SU-DHL-6 (cell line): ENCODE measurements around the gene ZNF496.

Experiments used
- H2AFZ ChIP-seq: fragments of 200-600 bp; sonication (generic); 2 replicates; pipeline ENCODE4 v1.6.1; 2014; ENCODE audit warnings: low read depth, mild to moderate bottlenecking, moderate library complexity, mixed read lengths, antibody characterized with exemption, low read length; ENCODE audit not compliant: severe bottlenecking
- H3F3A ChIP-seq: fragments of 200-600 bp; shearing (Covaris generic); 2 replicates; pipeline ENCODE4 v1.6.0; 2016; ENCODE audit warnings: antibody characterized with exemption, mild to moderate bottlenecking; ENCODE audit not compliant: insufficient read depth
- H3K27ac ChIP-seq: fragments of 200-600 bp; sonication (generic); 2 replicates; pipeline ENCODE4 v1.5.1; 2016; ENCODE audit warnings: low read depth, mild to moderate bottlenecking, low read length, moderate library complexity, mixed read lengths
- H3K27me3 ChIP-seq: fragments of 200-600 bp; sonication (generic), shearing (Covaris generic); 2 replicates; pipeline ENCODE4 v1.6.0; 2014; ENCODE audit warnings: mild to moderate bottlenecking, low read length
- H3K36me3 ChIP-seq: fragments of 200-600 bp; sonication (generic); 2 replicates; pipeline ENCODE4 v1.6.1; 2014; ENCODE audit warnings: mild to moderate bottlenecking, low read length, mixed read lengths
- H3K4me2 ChIP-seq: fragments of 300-600, 200-600 bp; shearing (Covaris generic), sonication (generic); 2 replicates; pipeline ENCODE4 v1.6.0; 2014; ENCODE audit warnings: low read length, low read depth, mild to moderate bottlenecking; ENCODE audit not compliant: poor library complexity, severe bottlenecking
- H3K4me3 ChIP-seq: fragments of 200-600 bp; sonication (generic); 2 replicates; pipeline ENCODE4 v1.5.1; 2014; ENCODE audit warnings: antibody characterized with exemption, low read length, mild to moderate bottlenecking, mixed read lengths; ENCODE audit not compliant: insufficient read depth, poor library complexity, severe bottlenecking
- H3K79me2 ChIP-seq: fragments of 200-600 bp; sonication (generic); 2 replicates; pipeline ENCODE4 v1.6.1; 2014; ENCODE audit warnings: mild to moderate bottlenecking, low read length, moderate library complexity; ENCODE audit not compliant: insufficient read depth
- H3K9ac ChIP-seq: fragments of 200-600 bp; sonication (generic); 2 replicates; pipeline ENCODE4 v1.7.0; 2014; ENCODE audit warnings: mild to moderate bottlenecking, low read length
- H3K9me2 ChIP-seq: fragments of 200-600 bp; sonication (generic); replicated peaks from 2 replicates; pipeline ENCODE4 v1.6.1; 2014; ENCODE audit warnings: low read length; ENCODE audit not compliant: insufficient read depth
- H3K9me3 ChIP-seq: fragments of 200-600 bp; sonication (generic); 2 replicates; pipeline ENCODE4 v1.6.1; 2014; ENCODE audit warnings: low read length, mixed read lengths; ENCODE audit not compliant: insufficient read depth
- H4K20me1 ChIP-seq: fragments of 200-600 bp; sonication (generic); 2 replicates; pipeline ENCODE4 v1.6.1; 2014; ENCODE audit warnings: low read depth, mild to moderate bottlenecking, antibody characterized with exemption, low read length, moderate library complexity, mixed read lengths
- EZH2phosphoT487 ChIP-seq: fragments of 200-600 bp; sonication (generic), shearing (Covaris generic); conservative IDR thresholded peaks from 2 replicates; pipeline ENCODE4 v1.6.1; 2018; ENCODE audit warnings: mild to moderate bottlenecking, antibody characterized with exemption, low read length, moderate library complexity, mixed read lengths
- TF ChIP-seq, protein P1 (sequence below): fragments of 200-600 bp; sonication (generic); IDR thresholded peaks from one replicate; pipeline ENCODE4 v1.5.1; 2017; ENCODE audit warnings: antibody characterized with exemption, mild to moderate bottlenecking, low read length, moderate library complexity; ENCODE audit not compliant: insufficient read depth, poor library complexity, severe bottlenecking

ZNF496 gene

DNA sequence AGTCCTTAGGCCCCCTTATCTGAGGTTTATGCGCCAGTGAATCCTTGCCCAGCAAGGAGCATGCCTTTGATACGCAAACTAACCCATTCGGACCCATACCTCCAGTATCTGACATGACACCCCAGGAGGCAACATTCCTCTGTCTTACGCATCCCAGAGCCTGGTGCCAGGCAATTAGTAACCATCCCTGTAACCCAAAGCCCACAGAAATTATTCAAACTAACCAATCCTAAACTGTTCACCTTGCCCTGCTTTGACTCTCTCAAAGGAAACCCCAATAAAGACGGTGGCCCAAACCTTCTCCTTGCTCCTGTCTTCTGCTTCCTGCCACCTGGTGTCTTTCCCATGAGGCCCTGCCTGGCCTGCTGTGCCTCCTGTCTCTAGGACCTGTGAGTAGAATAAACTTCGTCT is 36.4 kb downstream of the ZNF496 start:
- Histone ChIP-seq H3K9me3 (no peaks in the 10 kb centered on the region), H3K27me3 (no peaks in the 10 kb centered on the region), H3K4me3 (no peak overlapping the region), H3K9ac (no peak overlapping the region), H3F3A (no peaks in the 10 kb centered on the region), H3K4me2 (no peak overlapping the region), H4K20me1 (no peaks in the 10 kb centered on the region), H3K27ac (no peak overlapping the region), H2AFZ (no peak overlapping the region), H3K9me2 (no peaks in the 10 kb centered on the region), H3K79me2 (no peaks in the 10 kb centered on the region), H3K36me3 (no peaks in the 10 kb centered on the region)
- TF ChIP-seq, protein P1, sequence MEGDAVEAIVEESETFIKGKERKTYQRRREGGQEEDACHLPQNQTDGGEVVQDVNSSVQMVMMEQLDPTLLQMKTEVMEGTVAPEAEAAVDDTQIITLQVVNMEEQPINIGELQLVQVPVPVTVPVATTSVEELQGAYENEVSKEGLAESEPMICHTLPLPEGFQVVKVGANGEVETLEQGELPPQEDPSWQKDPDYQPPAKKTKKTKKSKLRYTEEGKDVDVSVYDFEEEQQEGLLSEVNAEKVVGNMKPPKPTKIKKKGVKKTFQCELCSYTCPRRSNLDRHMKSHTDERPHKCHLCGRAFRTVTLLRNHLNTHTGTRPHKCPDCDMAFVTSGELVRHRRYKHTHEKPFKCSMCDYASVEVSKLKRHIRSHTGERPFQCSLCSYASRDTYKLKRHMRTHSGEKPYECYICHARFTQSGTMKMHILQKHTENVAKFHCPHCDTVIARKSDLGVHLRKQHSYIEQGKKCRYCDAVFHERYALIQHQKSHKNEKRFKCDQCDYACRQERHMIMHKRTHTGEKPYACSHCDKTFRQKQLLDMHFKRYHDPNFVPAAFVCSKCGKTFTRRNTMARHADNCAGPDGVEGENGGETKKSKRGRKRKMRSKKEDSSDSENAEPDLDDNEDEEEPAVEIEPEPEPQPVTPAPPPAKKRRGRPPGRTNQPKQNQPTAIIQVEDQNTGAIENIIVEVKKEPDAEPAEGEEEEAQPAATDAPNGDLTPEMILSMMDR: no peak
- no peak for TF ChIP-seq EZH2phosphoT487

DNA sequence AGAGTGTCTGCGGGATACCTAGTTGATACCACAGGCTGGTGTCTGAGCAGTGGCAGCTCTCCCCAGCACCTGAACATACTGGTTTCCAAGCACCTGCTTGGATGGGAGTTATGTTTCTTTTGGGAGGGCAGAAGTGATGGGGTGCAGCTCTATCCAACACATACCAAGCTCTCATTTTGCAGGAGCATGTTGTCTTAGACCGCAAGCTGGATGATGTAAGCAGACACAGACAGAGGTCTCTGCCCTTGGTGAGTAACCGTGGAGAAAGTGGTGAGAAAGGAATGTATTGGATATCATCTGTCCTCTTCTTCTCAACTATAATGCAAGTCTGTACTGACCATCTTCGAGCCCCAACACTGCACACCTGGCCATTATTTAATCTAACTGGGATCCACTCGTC is 37.4 kb downstream of the ZNF496 start:
- Histone ChIP-seq H3F3A (no peaks in the 10 kb centered on the region), H2AFZ (no peak overlapping the region), H3K27ac (no peak overlapping the region), H3K79me2 (no peaks in the 10 kb centered on the region), H3K9me2 (no peaks in the 10 kb centered on the region), H4K20me1 (no peaks in the 10 kb centered on the region), H3K9ac (no peak overlapping the region), H3K4me2 (no peak overlapping the region), H3K27me3 (no peaks in the 10 kb centered on the region), H3K4me3 (no peak overlapping the region), H3K36me3 (no peaks in the 10 kb centered on the region), H3K9me3 (no peaks in the 10 kb centered on the region)
- TF ChIP-seq, protein P1: no peak
- no peak for TF ChIP-seq EZH2phosphoT487

DNA sequence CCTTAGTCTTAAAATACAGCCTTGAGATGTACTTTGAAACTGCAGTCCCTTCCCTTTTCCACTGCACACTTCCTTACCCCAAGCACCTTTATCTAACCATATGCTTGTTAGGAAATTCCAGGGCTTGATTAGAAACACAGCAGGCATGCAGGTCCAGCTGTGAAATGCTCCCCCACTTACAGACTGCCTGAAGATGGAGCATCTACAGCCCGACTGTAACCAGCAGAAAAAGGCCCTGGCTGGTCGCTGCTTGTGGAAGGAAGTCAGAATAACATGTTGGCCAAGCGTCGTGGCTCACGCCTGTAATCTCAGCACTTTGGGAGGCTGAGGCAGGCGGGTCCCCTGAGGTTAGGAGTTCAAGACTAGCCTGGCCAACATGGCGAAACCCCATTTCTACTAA is 38.6 kb downstream of the ZNF496 start:
- no peaks in the 10 kb centered on the region for H4K20me1 ChIP-seq
- no peaks in the 10 kb centered on the region for H3K27me3 ChIP-seq
- no peak overlapping the region for H3K4me2 ChIP-seq
- H3K27ac ChIP-seq: no peak overlapping the region
- H3K9me2 ChIP-seq: no peaks in the 10 kb centered on the region
- H3K9me3 ChIP-seq: no peaks in the 10 kb centered on the region
- no peak overlapping the region for H3K4me3 ChIP-seq
- H2AFZ ChIP-seq: no peak overlapping the region
- no peak for TF ChIP-seq EZH2phosphoT487
- TF ChIP-seq, protein P1: no peak
- H3K36me3 ChIP-seq: no peaks in the 10 kb centered on the region
- no peaks in the 10 kb centered on the region for H3K79me2 ChIP-seq
- H3F3A ChIP-seq: no peaks in the 10 kb centered on the region
- no peak overlapping the region for H3K9ac ChIP-seq
